Parathyroid adenoma (tissue), 2 donors: ENCODE data around the gene STARD3NL.
"Not testable (repeated sequence)": the region's sequence is repeated elsewhere in the genome, so short reads cannot be mapped to it uniquely, and the experiment has no call there.

Experiments
- H2AFZ ChIP-seq: fragments of 300-600 bp; sonication (generic); one replicate; pipeline ENCODE4 v1.7.0; 2017; ENCODE audit warnings: antibody characterized with exemption, mild to moderate bottlenecking
- H3K27ac ChIP-seq: fragments of 300-600 bp; sonication (generic); one replicate; pipeline ENCODE4 v1.7.0; 2017
- H3K27me3 ChIP-seq: fragments of 300-600 bp; sonication (generic); one replicate; pipeline ENCODE4 v1.7.0; 2017; ENCODE audit warnings: low read length; ENCODE audit not compliant: control insufficient read depth, insufficient read depth
- H3K36me3 ChIP-seq: fragments of 300-600 bp; sonication (generic); one replicate; pipeline ENCODE4 v1.7.0; 2017; ENCODE audit warnings: low read length; ENCODE audit not compliant: control insufficient read depth, insufficient read depth
- H3K4me1 ChIP-seq: fragments of 300-600 bp; sonication (generic); one replicate; pipeline ENCODE4 v1.7.0; 2017; ENCODE audit warnings: control low read depth
- H3K4me2 ChIP-seq: fragments of 300-600 bp; sonication (generic); one replicate; pipeline ENCODE4 v1.7.0; 2017; ENCODE audit warnings: low read length
- H3K4me3 ChIP-seq: fragments of 300-600 bp; sonication (generic); one replicate; pipeline ENCODE4 v1.7.0; 2017; ENCODE audit warnings: low read depth, low read length
- H3K79me2 ChIP-seq: fragments of 300-600 bp; sonication (generic); one replicate; pipeline ENCODE4 v1.7.0; 2017; ENCODE audit warnings: control low read depth
- H3K9ac ChIP-seq: fragments of 300-600 bp; sonication (generic); one replicate; pipeline ENCODE4 v1.7.0; 2017; ENCODE audit warnings: mild to moderate bottlenecking
- H3K9me3 ChIP-seq: fragments of 300-600 bp; sonication (generic); one replicate; pipeline ENCODE4 v1.7.0; 2017; ENCODE audit warnings: low read length; ENCODE audit not compliant: control insufficient read depth
- CTCF ChIP-seq: fragments of 300-600 bp; sonication (generic); IDR thresholded peaks from one replicate; pipeline ENCODE4 v1.7.0; 2017; ENCODE audit warnings: antibody characterized with exemption, mild to moderate bottlenecking
- donor health status: primary hyperparathyroidism.

The STARD3NL gene

GRCh38 chr7:38262545-38262944 lies 84.5 kb downstream of the STARD3NL start:
- H3K9ac ChIP-seq = no peak overlapping the region
- TF ChIP-seq CTCF = no peak
- no peaks in the 10 kb centered on the region for H3K9me3 ChIP-seq
- H3K27me3 ChIP-seq = no peaks in the 10 kb centered on the region
- no peak overlapping the region for H3K4me2 ChIP-seq
- no peak overlapping the region for H2AFZ ChIP-seq
- H3K36me3 ChIP-seq = no peaks in the 10 kb centered on the region
- no peaks in the 10 kb centered on the region for H3K4me1 ChIP-seq
- H3K27ac ChIP-seq = no peak overlapping the region
- H3K4me3 ChIP-seq = no peak overlapping the region
- no peaks in the 10 kb centered on the region for H3K79me2 ChIP-seq

DNA sequence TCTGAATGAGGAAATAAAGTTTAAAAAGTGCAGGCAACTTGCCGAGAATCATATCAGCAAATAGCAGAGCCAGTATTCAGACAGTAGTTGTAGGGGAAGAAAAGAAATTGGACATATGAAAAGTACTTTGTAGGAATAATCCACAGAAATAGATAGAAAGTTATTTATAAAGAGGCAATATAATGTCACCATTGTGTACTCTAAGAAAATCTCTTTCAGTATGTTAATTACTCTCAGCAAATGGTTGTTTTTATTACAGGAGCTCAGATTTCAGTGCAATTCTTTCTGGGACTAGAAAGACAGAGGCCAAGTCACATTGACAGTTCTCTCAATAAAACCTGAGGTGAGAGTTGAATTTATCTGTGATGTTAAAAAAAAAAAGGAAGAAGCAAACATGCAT lies 85.2 kb downstream of the STARD3NL start:
- H3K4me2 ChIP-seq = not testable (repeated sequence)

GRCh38 chr7:38264602-38265001 lies 86.6 kb downstream of the STARD3NL start:
- not testable (repeated sequence) for H3K4me2 ChIP-seq, H3K27ac ChIP-seq, H3K79me2 ChIP-seq, H3K9ac ChIP-seq, H3K36me3 ChIP-seq, H3K9me3 ChIP-seq, H2AFZ ChIP-seq, H3K27me3 ChIP-seq, H3K4me3 ChIP-seq, H3K4me1 ChIP-seq

More for the DNA sequence above, 85.2 kb downstream of the STARD3NL start:
- not testable (repeated sequence) for H3K27me3 ChIP-seq, H3K79me2 ChIP-seq, H3K9ac ChIP-seq, H3K9me3 ChIP-seq, H3K27ac ChIP-seq, H3K4me3 ChIP-seq, H3K36me3 ChIP-seq, H2AFZ ChIP-seq, H3K4me1 ChIP-seq

DNA sequence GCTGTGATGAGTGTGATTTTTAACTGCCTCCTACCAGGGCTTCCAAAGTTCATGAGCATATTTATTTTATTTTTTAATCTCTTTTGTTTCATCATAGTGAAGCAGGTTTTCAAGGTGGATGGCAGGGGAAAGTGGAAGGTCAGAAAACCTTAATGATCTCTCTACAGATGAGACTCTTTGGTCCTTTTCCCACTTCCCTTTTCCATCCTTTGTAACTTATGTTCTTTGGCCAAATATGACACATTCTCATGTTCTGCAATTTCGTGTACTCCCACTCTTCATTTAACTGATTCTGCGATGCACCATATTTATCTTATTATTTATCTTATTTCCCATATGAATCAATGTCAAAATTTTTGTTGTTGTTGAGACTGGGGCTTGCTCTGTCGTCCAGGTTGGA lies 87.9 kb downstream of the STARD3NL start:
- H2AFZ ChIP-seq, H3K27ac ChIP-seq, H3K36me3 ChIP-seq, H3K4me3 ChIP-seq, H3K4me2 ChIP-seq, H3K9ac ChIP-seq, H3K9me3 ChIP-seq, H3K79me2 ChIP-seq, H3K27me3 ChIP-seq, H3K4me1 ChIP-seq: not testable (repeated sequence)

- H3K27me3 ChIP-seq, H2AFZ ChIP-seq, H3K9me3 ChIP-seq, H3K4me1 ChIP-seq, H3K4me2 ChIP-seq, H3K27ac ChIP-seq, H3K4me3 ChIP-seq, H3K9ac ChIP-seq, H3K36me3 ChIP-seq, H3K79me2 ChIP-seq: not testable (repeated sequence)
These were observed 91.8 kb downstream of the STARD3NL start for GRCh38 chr7:38269704-38270346.

DNA sequence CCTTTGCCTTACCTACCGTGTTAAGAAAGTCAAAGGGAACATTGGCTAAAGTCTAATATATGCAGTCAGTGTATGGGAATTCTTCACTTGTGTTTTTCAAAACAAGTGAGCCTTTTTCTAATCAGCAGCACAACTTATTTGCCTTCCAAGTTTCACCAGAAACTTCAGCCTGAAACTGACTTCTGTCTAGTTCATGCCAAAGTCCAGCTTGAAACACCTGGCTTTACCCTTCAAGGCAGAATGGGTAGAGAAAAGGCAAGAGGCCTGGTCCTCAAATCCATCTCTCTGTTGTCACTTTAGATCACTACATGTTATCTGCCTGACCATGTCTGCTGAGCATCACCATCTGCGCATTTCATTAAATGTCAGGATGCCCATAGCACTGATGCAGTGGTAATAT lies 92.4 kb downstream of the STARD3NL start:
- not testable (repeated sequence) for H2AFZ ChIP-seq, H3K27me3 ChIP-seq, H3K36me3 ChIP-seq, H3K27ac ChIP-seq, H3K79me2 ChIP-seq, H3K9me3 ChIP-seq, H3K4me1 ChIP-seq, H3K4me2 ChIP-seq, H3K4me3 ChIP-seq, H3K9ac ChIP-seq

DNA sequence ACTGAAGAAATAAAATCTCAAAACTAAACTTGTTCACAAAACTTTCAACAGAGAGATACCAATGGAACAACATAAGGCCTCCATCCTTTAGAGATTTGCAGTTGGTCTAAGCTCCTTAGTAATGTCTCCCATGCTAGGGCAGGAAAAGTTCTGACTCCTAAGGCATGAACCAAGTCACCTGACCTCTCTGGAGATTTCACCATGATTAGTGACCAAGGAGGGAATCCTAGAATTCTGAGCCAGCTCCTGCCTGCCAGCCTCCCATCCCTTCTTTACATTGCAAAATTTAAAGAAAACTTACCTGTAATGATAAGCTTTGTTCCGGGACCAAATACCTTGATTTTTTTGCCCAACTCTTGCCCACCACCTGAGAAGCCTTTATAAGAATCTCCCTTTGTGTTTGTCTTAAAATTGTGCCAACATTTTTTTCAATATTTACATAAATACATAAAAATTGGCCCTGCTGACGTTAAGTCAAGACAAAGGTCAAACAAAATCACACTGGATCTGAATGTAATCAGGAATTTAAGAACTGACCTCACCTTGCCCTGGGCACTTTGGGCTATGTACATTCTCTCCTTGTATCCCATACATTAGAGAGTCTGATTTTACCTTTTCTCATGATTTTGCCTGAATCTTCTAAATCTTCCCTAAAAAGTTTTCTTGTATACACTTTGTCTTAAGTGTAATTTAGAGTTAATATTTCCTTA lies 95.4 kb downstream of the STARD3NL start, which contains the start of gene TARP:
TARP (minus strand) TSS at position 351 of the 710 bp plus-strand sequence.
- Histone ChIP-seq H3K79me2 (no peaks in the 10 kb centered on the region), H3K9me3 (no peaks in the 10 kb centered on the region), H3K4me2 (no peak within 1 kb of the TSS), H3K27me3 (no peaks in the 10 kb centered on the region), H3K27ac (no peak within 1 kb of the TSS), H3K4me1 (no peaks in the 10 kb centered on the region), H3K9ac (no peak within 1 kb of the TSS), H3K36me3 (no peaks in the 10 kb centered on the region), H3K4me3 (no peak within 1 kb of the TSS), H2AFZ (no peak within 1 kb of the TSS)
- TF ChIP-seq CTCF = no peak
